DOHH2 (cell line): ENCODE data around the gene FAM98C.
"Not testable (repeated sequence)": the region's sequence is repeated elsewhere in the genome, so short reads cannot be mapped to it uniquely, and the experiment has no call there.

ENCODE experiments used
- H3F3A ChIP-seq: fragments of 200-600 bp; sonication (generic), shearing (Covaris generic); 2 replicates; pipeline ENCODE4 v1.6.0; 2016; ENCODE audit warnings: antibody characterized with exemption, mild to moderate bottlenecking; ENCODE audit not compliant: control insufficient read depth, insufficient read depth
- H3K27ac ChIP-seq: fragments of 200-600 bp; sonication (generic); 2 replicates; pipeline ENCODE4 v1.5.1; 2014; ENCODE audit warnings: low read depth, mild to moderate bottlenecking, low read length, moderate library complexity
- H3K27me3 ChIP-seq: fragments of 200-600 bp; sonication (generic); 2 replicates; pipeline ENCODE4 v1.6.1; 2014; ENCODE audit warnings: mild to moderate bottlenecking, low read length, mixed read lengths; ENCODE audit not compliant: control insufficient read depth
- H3K36me3 ChIP-seq: fragments of 200-600 bp; sonication (generic); 2 replicates; pipeline ENCODE4 v1.6.1; 2014; ENCODE audit warnings: mild to moderate bottlenecking, low read length, moderate library complexity, mixed read lengths; ENCODE audit not compliant: control insufficient read depth
- H3K4me1 ChIP-seq: fragments of 200-600 bp; sonication (generic); 2 replicates; pipeline ENCODE4 v1.6.1; 2014; ENCODE audit warnings: mild to moderate bottlenecking, low read length, mixed read lengths; ENCODE audit not compliant: control insufficient read depth
- H3K4me2 ChIP-seq: fragments of 200-600 bp; sonication (generic); 2 replicates; pipeline ENCODE4 v1.6.0; 2014; ENCODE audit warnings: mild to moderate bottlenecking, low read length, moderate library complexity
- H3K4me3 ChIP-seq: fragments of 200-600 bp; sonication (generic); 2 replicates; pipeline ENCODE4 v1.5.1; 2014; ENCODE audit warnings: mild to moderate bottlenecking, low read length, mixed read lengths
- H3K79me2 ChIP-seq: fragments of 200-600 bp; sonication (generic); 2 replicates; pipeline ENCODE4 v1.6.1; 2014; ENCODE audit warnings: mild to moderate bottlenecking, low read length, mixed read lengths; ENCODE audit not compliant: control insufficient read depth
- H3K9me2 ChIP-seq: fragments of 200-600 bp; sonication (generic); replicated peaks from 2 replicates; pipeline ENCODE4 v1.6.1; 2014; ENCODE audit warnings: mild to moderate bottlenecking, low read length, mixed read lengths; ENCODE audit not compliant: control insufficient read depth
- H3K9me3 ChIP-seq: fragments of 200-600 bp; sonication (generic); 2 replicates; pipeline ENCODE4 v1.6.1; 2014; ENCODE audit warnings: antibody characterized with exemption, low read length, mixed read lengths; ENCODE audit not compliant: control insufficient read depth, insufficient read depth
- H4K20me1 ChIP-seq: fragments of 200-600 bp; sonication (generic); 2 replicates; pipeline ENCODE4 v1.6.0; 2014; ENCODE audit warnings: low read depth, mild to moderate bottlenecking, antibody characterized with exemption, low read length, moderate library complexity; ENCODE audit not compliant: control insufficient read depth, insufficient read depth
- EZH2phosphoT487 ChIP-seq: fragments of 200-600 bp; sonication (generic); IDR thresholded peaks from 2 replicates; pipeline ENCODE4 v1.6.1; 2017; ENCODE audit warnings: borderline replicate concordance, mild to moderate bottlenecking, antibody characterized with exemption, low read length, moderate library complexity, mixed read lengths
- TF ChIP-seq, protein P1 (sequence below): fragments of 200-600 bp; sonication (generic); IDR thresholded peaks from one replicate; pipeline ENCODE4 v1.5.1; 2014; ENCODE audit warnings: antibody characterized with exemption, mild to moderate bottlenecking, low read depth, low read length; ENCODE audit not compliant: poor library complexity, severe bottlenecking

Gene FAM98C

DNA sequence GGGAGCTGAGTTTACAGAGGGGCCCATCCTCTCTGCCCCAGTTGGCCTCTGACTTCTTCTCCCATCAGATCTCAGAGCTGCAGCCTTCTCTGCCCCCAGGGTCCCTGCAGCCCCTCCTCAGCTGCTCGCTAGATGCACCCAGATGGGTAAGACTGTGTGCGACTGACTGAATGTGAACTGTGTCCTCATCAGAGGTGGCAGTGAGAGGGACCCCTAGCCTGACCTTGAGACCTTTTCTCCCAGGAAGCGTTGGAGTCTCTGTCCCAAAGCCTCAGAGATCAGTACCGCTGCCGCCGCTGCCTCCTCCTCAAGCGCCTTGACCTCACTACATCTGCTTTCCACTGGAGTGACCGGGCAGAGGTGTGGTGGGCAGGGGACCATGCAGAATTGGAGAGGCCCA, 2.4 kb downstream of the FAM98C start:
- Histone ChIP-seq H3K27ac (no peak overlapping the region), H3K9me3 (no peaks in the 10 kb centered on the region), H3K4me3 (no peak overlapping the region), H3K4me2 (no peak overlapping the region), H3F3A (no peaks in the 10 kb centered on the region), H3K79me2 (peaks cover 4% of the 10 kb centered on the region; the same call in 1 of the 2 replicates), H3K9me2 (no peaks in the 10 kb centered on the region), H4K20me1 (0 out of 2 replicates have a peak, but pooled peaks cover 2% of the 10 kb centered on the region), H3K4me1 (peaks cover 9% of the 10 kb centered on the region), H3K36me3 (no peaks in the 10 kb centered on the region), H3K27me3 (no peaks in the 10 kb centered on the region)
- TF ChIP-seq EZH2phosphoT487, result no peak
- TF ChIP-seq, protein P1, sequence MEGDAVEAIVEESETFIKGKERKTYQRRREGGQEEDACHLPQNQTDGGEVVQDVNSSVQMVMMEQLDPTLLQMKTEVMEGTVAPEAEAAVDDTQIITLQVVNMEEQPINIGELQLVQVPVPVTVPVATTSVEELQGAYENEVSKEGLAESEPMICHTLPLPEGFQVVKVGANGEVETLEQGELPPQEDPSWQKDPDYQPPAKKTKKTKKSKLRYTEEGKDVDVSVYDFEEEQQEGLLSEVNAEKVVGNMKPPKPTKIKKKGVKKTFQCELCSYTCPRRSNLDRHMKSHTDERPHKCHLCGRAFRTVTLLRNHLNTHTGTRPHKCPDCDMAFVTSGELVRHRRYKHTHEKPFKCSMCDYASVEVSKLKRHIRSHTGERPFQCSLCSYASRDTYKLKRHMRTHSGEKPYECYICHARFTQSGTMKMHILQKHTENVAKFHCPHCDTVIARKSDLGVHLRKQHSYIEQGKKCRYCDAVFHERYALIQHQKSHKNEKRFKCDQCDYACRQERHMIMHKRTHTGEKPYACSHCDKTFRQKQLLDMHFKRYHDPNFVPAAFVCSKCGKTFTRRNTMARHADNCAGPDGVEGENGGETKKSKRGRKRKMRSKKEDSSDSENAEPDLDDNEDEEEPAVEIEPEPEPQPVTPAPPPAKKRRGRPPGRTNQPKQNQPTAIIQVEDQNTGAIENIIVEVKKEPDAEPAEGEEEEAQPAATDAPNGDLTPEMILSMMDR, result no peak

DNA sequence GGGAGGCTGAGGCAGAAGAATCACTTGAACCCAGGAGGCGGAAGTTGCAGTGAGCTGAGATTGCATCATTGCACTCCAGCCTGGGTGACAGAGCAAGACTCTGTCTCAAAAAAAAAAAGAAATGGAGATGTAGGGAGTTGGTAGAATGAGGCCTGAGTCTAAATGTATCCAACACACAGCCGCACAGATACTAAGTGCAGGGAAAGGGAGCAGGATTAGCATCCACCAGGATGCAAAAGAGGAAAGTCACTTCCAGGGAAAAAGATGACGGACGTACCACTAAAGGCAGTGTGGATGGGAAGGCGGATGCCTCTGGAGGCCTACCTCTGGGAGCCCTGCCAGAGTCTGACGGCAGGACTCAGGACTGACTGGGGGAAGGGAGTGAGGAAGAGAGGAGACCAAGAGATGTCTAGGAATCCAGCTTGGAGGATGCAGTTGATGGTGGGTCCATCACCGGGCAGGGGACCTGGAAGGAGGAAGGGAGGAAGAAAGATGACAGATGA, 6.8 kb downstream of the FAM98C start:
- no peaks in the 10 kb centered on the region for H3K9me2 ChIP-seq
- no peaks in the 10 kb centered on the region for H3K4me1 ChIP-seq
- no peak overlapping the region for H3K27ac ChIP-seq
- no peaks in the 10 kb centered on the region for H3F3A ChIP-seq
- H3K4me3 ChIP-seq, result no peak overlapping the region
- H3K9me3 ChIP-seq, result no peaks in the 10 kb centered on the region
- H4K20me1 ChIP-seq, result 0 out of 2 replicates have a peak, but pooled peaks cover 2% of the 10 kb centered on the region
- no peaks in the 10 kb centered on the region for H3K36me3 ChIP-seq
- H3K4me2 ChIP-seq, result no peak overlapping the region
- no peaks in the 10 kb centered on the region for H3K79me2 ChIP-seq
- no peaks in the 10 kb centered on the region for H3K27me3 ChIP-seq
- TF ChIP-seq, protein P1, result no peak
- TF ChIP-seq EZH2phosphoT487, result no peak

- H3K36me3 ChIP-seq, H3K27ac ChIP-seq, H3K4me3 ChIP-seq, H3K9me2 ChIP-seq, H3K27me3 ChIP-seq, H3F3A ChIP-seq, H3K4me1 ChIP-seq, H3K4me2 ChIP-seq, H4K20me1 ChIP-seq, H3K9me3 ChIP-seq, H3K79me2 ChIP-seq: not testable (repeated sequence)
These were observed 7.5 kb downstream of the FAM98C start for GRCh38 chr19:38410407-38410806.

- 0 out of 2 replicates have a peak, but pooled peaks cover 2% of the 10 kb centered on the region for H4K20me1 ChIP-seq
- H3K27ac ChIP-seq, result no peak overlapping the region
- H3K9me3 ChIP-seq, result no peaks in the 10 kb centered on the region
- no peaks in the 10 kb centered on the region for H3K9me2 ChIP-seq
- no peaks in the 10 kb centered on the region for H3K36me3 ChIP-seq
- H3K4me1 ChIP-seq, result no peaks in the 10 kb centered on the region
- no peaks in the 10 kb centered on the region for H3F3A ChIP-seq
- no peak for TF ChIP-seq EZH2phosphoT487
- TF ChIP-seq, protein P1, result no peak
- no peak overlapping the region for H3K4me3 ChIP-seq
- H3K4me2 ChIP-seq, result no peak overlapping the region
- H3K79me2 ChIP-seq, result no peaks in the 10 kb centered on the region
- no peaks in the 10 kb centered on the region for H3K27me3 ChIP-seq
These were observed 8.3 kb downstream of the FAM98C start for GRCh38 chr19:38411041-38411712.

GRCh38 chr19:38411898-38412297, 9.0 kb downstream of the FAM98C start:
- not testable (repeated sequence) for H3K9me2 ChIP-seq, H3K4me2 ChIP-seq, H3K36me3 ChIP-seq, H3F3A ChIP-seq, H3K79me2 ChIP-seq, H4K20me1 ChIP-seq, H3K27me3 ChIP-seq, H3K4me3 ChIP-seq, H3K4me1 ChIP-seq, H3K9me3 ChIP-seq, H3K27ac ChIP-seq
